ENCODE results near the gene MAZ.
"Not testable (repeated sequence)": the region's sequence is repeated elsewhere in the genome, so short reads cannot be mapped to it uniquely, and the experiment has no call there.

MAZ gene

DNA sequence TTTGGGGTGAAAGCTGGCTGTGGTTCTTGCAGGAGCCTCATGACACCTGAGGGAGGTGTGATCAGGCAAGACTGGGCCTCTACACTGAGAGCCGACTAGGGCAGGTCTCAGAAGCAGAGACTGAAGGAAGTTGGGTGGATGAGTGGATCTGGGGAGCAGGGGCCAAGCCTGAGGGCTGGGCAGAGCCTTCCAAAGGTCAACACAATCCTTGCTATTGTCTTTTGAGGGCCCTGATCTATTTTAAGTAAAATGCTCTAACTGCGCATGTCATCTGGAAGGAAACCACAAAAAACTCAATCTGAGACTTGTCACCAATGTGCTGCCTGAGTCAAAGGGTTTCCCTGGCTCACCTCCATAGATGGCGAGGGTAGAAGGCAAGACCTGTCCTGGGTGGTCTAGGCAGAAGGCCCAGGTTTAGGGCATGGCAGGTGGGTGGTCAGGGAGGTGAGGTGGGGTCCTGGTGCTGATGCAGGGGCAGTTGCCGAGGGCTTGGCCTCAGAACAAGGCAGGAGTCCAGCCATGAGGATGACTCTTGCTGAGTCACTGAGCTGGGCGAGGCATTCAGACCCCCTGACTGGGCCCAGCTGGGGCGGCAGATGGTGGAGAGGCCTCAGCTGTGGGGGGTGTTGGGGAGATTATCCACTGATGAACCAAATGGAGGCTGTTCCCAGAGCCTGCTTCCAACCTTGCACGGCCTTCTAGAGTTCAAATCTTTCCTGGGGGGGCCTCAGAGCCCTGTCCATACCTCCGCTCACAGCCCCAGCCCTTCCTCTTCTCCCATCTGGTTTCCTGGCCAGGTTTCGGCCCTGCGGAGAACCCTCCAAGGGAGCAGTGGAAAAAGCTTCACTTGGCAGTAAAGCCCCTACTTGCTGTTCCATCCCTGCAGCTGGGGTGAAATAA is 19.1 kb downstream of the MAZ start:
- DNase-seq, result no peak

DNA sequence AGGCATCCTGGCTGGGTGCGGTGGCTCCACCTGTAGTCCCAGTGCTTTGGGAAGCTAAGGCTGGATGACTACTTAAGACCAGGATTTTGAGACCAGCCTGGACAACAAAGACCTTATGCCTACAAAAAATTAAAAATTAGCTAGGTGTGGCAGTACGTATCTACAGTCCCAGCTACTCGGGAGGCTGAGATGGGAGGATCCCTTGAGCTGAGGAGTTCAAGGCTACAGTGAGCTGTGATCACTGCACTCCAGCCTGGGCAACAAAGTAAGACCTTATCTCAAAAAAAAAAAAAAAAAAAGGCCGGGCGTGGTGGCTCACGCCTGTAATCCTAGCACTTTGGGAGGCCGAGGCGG is 20.0 kb downstream of the MAZ start:
- DNase-seq, result no peak

DNA sequence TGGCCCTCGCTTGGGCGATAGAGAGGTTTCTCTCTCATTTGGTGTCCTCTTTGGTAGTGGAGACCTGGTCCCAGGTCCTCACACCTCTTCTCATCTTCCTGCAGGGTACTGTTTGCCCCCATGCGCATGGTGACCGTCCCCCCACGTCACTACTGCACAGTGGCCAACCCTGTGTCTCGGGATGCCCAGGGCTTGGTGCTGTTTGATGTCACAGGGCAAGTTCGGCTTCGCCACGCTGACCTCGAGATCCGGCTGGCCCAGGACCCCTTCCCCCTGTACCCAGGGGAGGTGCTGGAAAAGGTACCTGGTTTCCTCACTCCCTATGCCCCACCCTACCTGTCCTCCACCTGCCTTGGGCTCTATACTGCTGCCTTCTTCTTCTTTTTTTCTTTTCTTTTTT is 24.4 kb downstream of the MAZ start:
- no peak for DNase-seq

DNA sequence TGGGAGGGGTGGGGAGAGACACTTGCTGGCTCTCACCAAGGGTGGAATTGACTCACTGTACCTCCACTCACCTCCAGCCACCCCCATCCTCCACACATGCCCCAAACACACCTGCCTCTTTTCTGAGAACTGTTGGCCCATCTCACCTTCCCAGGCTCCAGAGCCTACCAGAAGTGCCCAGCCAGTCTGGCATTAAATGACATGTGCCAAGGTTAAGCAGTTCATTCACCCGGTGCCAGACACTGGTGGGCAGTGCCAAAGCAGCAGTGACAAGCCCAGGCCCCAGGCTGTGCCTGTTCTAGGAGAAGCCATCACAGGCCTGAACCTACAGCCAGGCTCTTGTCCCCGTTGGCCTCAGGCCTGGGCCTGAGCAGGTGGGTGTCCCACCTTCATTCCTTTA is 25.2 kb downstream of the MAZ start:
- DNase-seq, result no peak

DNA sequence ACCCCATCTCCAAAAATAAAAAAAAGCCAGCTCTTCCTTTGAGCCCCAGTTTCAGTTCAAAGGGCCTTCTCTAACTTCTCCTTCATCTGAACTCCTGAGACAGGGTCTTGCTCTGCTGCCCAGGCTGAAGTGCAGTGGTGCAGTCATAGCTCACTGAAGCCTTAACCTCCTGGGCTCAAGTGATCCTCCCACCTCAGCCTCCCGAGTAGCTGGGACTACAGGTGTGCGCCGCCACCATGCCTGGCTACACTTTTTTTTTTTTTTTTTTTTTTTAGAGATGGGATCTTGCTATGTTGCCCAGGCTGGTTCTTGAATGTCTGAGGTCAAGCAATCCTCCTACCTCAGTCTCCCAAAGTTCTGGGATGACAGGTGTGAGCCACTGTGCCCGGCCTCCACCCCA is 26.9 kb downstream of the MAZ start:
- not testable (repeated sequence) for DNase-seq

GRCh38 chr16:29834079-29834478 is 27.8 kb downstream of the MAZ start:
- no peak for DNase-seq

DNA sequence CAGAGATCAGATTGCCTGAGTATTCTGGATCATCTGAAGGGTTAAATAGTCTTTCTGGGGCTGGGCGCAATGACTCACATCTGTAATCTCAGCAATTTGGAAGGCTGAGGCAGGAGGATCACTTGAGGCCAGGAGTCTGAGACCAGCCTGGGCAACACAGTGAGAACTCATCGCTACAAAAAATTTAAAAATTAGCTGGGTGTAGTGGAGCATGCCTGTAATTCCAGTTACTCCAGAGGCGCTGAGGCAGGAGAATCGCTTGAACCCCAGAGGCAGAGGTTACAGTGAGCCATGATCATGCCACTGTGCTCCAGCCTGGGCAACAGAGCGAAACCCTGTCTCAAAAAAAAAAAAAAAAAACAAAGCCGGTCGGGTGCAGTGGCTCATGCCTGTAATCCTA is 29.6 kb downstream of the MAZ start:
- no peak for DNase-seq

GRCh38 chr16:29836623-29837022 is 30.3 kb downstream of the MAZ start:
- no peak for DNase-seq

- no peak for DNase-seq
Observed at GRCh38 chr16:29837841-29838240, 31.5 kb downstream of the MAZ start.

DNA sequence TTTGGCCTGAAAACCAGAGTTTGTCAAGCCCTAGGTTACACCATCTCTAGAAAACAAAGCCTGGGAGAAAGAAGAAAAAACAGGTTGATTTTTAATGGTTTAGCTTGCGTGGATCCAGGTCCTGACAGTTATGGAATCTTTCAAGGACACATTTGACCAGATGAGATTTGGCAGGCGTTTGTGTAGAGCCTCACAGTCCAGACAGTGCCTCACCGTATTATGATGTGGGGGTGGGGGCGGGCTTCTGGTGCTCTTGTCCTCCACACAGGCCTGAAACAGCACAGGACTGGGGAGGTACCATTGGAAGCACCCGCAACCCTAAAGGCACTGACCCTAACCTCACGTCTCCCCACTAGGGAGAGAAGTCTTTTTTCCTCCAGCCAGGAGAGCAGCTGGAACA is 33.5 kb downstream of the MAZ start:
- DNase-seq, result no peak

- DNase-seq, result no peak
Observed at GRCh38 chr16:29840240-29840639, 33.9 kb downstream of the MAZ start.

DNA sequence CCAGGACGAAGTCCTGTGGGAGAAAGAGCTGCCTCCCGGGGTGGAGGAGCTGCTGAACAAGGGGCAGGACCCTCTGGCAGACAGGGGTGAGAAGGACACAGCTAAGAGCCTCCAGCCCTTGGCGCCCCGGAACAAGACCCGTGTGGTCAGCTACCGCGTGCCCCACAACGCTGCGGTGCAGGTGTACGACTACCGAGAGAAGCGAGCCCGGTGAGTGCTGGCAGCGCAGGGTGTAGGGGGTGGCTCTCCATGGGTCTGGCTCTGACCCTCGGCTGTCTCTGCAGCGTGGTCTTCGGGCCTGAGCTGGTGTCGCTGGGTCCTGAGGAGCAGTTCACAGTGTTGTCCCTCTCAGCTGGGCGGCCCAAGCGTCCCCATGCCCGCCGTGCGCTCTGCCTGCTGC is 35.3 kb downstream of the MAZ start:
- no peak for DNase-seq

- DNase-seq, result no peak
Observed at GRCh38 chr16:29842732-29843346, 36.5 kb downstream of the MAZ start.

- DNase-seq, result no peak
Observed at GRCh38 chr16:29843931-29844330, 37.6 kb downstream of the MAZ start.

DNA sequence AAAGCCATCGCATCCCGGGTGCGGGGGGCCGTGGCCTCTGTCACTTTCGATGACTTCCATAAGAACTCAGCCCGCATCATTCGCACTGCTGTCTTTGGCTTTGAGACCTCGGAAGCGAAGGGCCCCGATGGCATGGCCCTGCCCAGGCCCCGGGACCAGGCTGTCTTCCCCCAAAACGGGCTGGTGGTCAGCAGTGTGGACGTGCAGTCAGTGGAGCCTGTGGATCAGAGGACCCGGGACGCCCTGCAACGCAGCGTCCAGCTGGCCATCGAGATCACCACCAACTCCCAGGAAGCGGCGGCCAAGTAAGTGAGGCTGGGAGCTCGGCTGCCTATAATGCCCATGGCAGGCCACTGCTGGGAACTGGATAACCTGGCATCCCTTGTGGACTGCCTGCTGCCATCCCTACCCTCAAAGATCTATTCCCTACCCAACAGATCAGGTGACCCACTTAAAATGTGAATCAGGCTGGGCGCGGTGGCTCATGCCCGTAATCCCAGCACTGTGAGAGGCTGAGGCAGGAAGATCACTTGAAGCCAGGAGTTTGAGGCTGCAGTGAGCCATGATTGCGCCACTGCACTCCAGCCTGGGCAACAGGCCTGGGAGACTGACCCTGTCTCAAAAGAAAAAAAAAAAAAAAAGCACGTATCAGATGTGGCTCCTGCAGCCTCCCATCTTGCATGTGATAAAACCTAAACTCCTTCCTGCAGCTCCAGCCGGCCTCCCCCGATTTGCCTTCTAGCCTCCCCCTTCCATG is 38.4 kb downstream of the MAZ start:
- DNase-seq, result no peak

- no peak for DNase-seq
Observed at GRCh38 chr16:29845656-29846055, 39.3 kb downstream of the MAZ start.

DNA sequence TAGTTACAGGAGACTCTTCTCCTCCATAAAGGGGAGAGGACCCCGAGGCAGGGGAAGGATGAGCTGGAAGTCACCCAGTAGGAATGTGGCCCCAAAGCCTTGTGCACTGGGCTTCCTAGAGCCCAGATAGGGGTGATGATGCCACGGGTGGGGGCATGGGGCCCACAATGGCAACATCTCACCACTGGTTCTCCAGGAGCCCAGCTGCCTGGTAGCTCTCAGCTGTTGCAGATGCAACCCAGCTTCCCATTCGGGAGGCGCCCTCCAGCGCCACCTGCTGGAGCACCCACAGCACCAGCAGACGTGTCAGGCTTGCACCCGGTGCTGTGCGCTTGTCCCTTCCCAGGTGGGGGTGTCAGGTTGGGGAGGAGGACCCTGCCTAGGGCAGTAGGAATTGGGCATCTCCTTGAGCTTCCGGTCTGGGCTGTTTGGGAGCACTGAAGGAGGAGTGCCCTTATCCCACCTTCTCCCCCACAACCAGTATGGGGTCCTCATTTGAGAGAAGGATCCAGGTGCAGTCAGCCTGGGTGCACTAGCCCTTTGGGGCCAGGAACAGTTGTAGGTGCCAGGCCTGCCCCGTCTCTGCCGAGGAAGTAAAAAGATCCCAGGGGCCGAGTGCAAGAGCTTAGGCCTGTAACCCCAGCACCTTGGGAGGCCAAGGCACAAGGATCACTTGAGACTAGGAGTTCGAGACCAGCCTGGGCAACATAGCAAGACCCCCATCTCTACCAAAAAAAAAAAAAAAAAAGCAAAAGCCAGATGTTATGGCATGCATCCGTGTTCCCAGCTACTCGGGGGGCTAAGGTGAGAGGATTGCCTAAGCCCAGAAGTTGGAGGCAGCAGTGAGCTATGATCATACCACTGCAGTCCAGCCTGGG is 42.3 kb downstream of the MAZ start:
- no peak for DNase-seq

DNA sequence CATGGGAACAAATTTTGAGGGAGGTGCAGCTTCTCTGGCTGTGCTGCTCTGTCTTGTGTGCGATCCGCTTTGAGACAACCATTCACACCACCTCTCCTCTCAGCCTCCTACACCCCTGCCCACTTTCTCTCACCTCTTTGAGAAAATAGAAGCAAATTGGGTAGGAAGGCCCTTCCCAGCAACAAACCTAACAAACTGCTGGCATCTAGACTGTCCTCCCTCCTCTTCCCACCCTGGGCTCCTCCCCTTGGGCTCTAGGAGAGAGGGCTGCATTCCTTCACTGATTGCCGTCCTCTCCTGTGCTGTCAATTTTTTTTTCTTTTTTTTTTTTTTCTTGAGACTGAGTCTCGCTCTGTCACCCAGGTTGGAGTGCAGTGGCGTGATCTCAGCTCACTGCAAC is 43.2 kb downstream of the MAZ start:
- DNase-seq, result no peak

- no peak for DNase-seq
Observed at GRCh38 chr16:29850998-29851397, 44.7 kb downstream of the MAZ start.

DNA sequence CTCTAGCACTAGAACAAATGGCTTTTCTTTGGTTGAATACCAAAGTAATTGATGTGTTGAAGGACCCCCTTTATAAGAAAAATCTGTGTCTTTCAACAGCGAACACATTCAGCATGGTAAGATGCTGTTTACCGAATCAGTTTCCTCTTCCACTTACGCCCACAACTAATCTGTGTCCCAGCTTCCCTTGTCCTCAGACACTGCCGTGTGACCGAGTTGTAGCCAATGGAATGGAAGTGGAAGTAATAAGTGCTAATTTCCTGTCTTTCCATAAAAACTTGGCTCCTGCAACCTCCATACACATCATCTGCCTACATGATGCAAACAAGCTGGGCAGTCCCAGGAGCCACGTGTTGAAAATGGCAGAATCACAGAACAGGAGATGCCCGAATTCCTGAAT is 46.3 kb downstream of the MAZ start:
- no peak for DNase-seq

DNA sequence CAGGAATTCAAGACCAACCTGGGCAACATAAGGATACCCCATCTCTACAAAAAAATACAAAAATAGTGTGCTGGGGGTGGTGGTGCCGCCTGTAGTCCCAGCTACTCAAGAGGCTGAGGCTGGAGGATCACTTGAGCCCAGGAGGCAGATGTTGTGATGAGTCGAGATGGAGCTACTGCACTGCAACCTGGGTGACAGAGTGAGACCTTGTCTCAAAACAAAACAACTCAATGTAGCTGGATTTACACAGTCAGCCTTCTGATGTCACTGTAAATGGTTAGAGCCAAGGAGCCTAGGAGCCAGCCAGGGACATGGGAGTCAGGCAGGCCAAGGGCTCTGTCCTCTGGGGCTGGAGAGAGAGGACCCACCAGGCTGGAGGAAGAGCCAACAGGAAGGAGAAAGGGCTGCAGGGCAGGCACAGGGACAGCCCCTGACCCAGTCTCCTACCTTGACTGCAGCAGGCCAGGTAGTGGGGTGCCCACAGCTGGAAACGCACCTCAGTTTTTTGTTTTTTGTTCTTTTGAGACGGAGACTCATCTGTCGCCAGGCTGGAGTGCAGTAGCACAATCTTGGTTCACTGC is 48.3 kb downstream of the MAZ start:
- no peak for DNase-seq

DNA sequence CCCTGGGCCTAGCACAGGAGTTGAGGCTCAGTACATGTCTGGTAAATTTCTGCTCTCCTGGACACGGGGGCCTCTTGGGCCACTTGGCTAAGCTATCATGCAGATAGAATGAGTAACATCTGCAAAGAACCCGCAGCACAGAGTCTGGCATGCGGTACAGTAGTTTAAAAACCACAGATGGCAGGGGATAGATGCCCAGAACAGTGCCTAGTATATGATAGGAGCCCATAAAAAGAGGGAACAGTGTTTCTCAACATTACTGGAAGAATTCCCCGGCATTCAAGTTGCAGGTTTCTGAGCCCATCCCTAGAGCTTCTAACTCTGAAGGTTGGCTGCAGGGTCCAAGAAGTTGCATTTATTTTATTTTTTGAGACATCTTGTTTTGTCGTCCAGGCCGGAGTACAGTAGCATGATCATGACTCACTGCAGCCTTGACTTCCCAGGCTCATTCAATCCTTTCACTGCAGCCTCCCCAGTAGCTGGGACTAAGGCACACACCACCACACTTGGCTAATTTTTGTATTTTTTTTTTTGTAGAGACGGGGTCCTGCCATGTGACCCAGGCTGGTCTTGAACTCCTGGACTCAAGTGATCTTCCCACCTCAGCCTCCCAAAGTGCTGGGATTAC is 50.9 kb downstream of the MAZ start:
- DNase-seq, result no peak

Data from cortex of kidney (tissue), 1 donor.